ENCODE data around the gene PRSS48. TPM values are rescaled to one million over a fixed set of nuclear protein-coding genes. Genes with fewer than 3 reads are reported as not detected.

Gene PRSS48
- total RNA-seq, 1 experiment from 2014 or later: not detected

- H3K79me2 ChIP-seq (ENCODE audit: insufficient read depth, low read length): peaks cover 50% of the 10 kb centered on the region
- no TSS peak for BruUV-seq (replicated peaks)
- H2AFZ ChIP-seq (ENCODE audit: low read depth, low read length, poor library complexity, severe bottlenecking): no peak overlapping the region
- H3K9ac ChIP-seq (ENCODE audit: low read length): no peak overlapping the region
- ChIA-PET RAD21 (ENCODE audit: low non-redundant PET in 1 of 2, low total read pairs in 2 of 2, uncharacterized antibody in 2 of 2, unreplicated experiment in 2 of 2) (no interaction called here), CTCF (no interaction called here), POLR2A (no interaction called here)
- peaks cover 6 to 16% of the 10 kb centered on the region in 2 experiments; a peak in 3 of 4 replicates for H3K4me1 ChIP-seq (ENCODE audit: control insufficient read depth in 1 of 2, insufficient read depth in 2 of 2, low read length in 2 of 2)
- ATAC-seq (no peak), DNase-seq (ENCODE audit: low read depth, low spot score) (no peak)
- H3K36me3 ChIP-seq (ENCODE audit: control insufficient read depth in 1 of 2, insufficient read depth in 2 of 2, low read length in 2 of 2): no peaks in the 10 kb centered on the region
- no peaks in the 10 kb centered on the region for H3K27me3 ChIP-seq (ENCODE audit: insufficient read depth, low read length)
- H3K9me3 ChIP-seq (ENCODE audit: control insufficient read depth in 1 of 2, insufficient read depth in 1 of 2, low read depth in 1 of 2, low read length in 2 of 2): no peaks in the 10 kb centered on the region
- H4K20me1 ChIP-seq (ENCODE audit: insufficient read depth): no peaks in the 10 kb centered on the region
- no peak overlapping the region for H3K27ac ChIP-seq (ENCODE audit: low read depth, low read length)
- no peak for TF ChIP-seq EZH2phosphoT487 (IDR thresholded peaks at IDR 0.05; ENCODE audit: borderline replicate concordance)
- no peak for TF ChIP-seq ATF3 (IDR thresholded peaks at IDR 0.05)
- TF ChIP-seq SRF (IDR thresholded peaks at IDR 0.05; ENCODE audit: low read depth): no peak
- no peak for TF ChIP-seq FOSL1 (IDR thresholded peaks at IDR 0.05; ENCODE audit: low read depth)
- no peak for TF ChIP-seq CTCF (IDR thresholded peaks at IDR 0.05 in 2 of 3, conservative IDR thresholded peaks at IDR 0.05 in 1 of 3; ENCODE audit: borderline replicate concordance in 1 of 3, insufficient read depth in 1 of 3, low read depth in 2 of 3, low read length in 2 of 3)
- intact Hi-C loops (cut with micrococcal nuclease): no loop called here
- H3K4me2 ChIP-seq (ENCODE audit: low read length): no peak overlapping the region
- no peak overlapping the region for H3K4me3 ChIP-seq (replicated peaks in 1 of 2; ENCODE audit: low read depth in 1 of 2, low read length in 2 of 2)
- H3K9me2 ChIP-seq (ENCODE audit: insufficient read depth): no peaks in the 10 kb centered on the region
Observed at GRCh38 chr4:151292038-151292437, 15.1 kb downstream of the PRSS48 start.

- ATAC-seq (no peak), DNase-seq (ENCODE audit: low read depth, low spot score) (no peak)
- H4K20me1 ChIP-seq (ENCODE audit: insufficient read depth): no peaks in the 10 kb centered on the region
- no peak overlapping the region for H3K4me3 ChIP-seq (replicated peaks in 1 of 2; ENCODE audit: low read depth in 1 of 2, low read length in 2 of 2)
- intact Hi-C loops (cut with micrococcal nuclease): no loop called here
- POLR2A ChIA-PET: no interaction called here
- no peak for TF ChIP-seq ATF3 (IDR thresholded peaks at IDR 0.05)
- no peak for TF ChIP-seq YY1 (IDR thresholded peaks at IDR 0.05; ENCODE audit: extremely low read depth, insufficient replicate concordance, low read depth, low read length)
- no peak for TF ChIP-seq JUND (IDR thresholded peaks at IDR 0.05)
- no peak for TF ChIP-seq CEBPB (IDR thresholded peaks at IDR 0.05; ENCODE audit: low read depth)
- no peak for TF ChIP-seq CTCF (IDR thresholded peaks at IDR 0.05 in 2 of 3, conservative IDR thresholded peaks at IDR 0.05 in 1 of 3; ENCODE audit: borderline replicate concordance in 1 of 3, insufficient read depth in 1 of 3, low read depth in 2 of 3, low read length in 2 of 3)
- no peak overlapping the region for H3K4me2 ChIP-seq (ENCODE audit: low read length)
- CTCF ChIA-PET: no interaction called here
- no peaks in the 10 kb centered on the region for H3K27me3 ChIP-seq (ENCODE audit: insufficient read depth, low read length)
- no peaks in the 10 kb centered on the region for H3K36me3 ChIP-seq (ENCODE audit: control insufficient read depth in 1 of 2, insufficient read depth in 2 of 2, low read length in 2 of 2)
- no peaks in the 10 kb centered on the region for H3K9me3 ChIP-seq (ENCODE audit: control insufficient read depth in 1 of 2, insufficient read depth in 1 of 2, low read depth in 1 of 2, low read length in 2 of 2)
- RAD21 ChIA-PET (ENCODE audit: low non-redundant PET in 1 of 2, low total read pairs in 2 of 2, uncharacterized antibody in 2 of 2, unreplicated experiment in 2 of 2): no interaction called here
- no peaks in the 10 kb centered on the region for H3K9me2 ChIP-seq (ENCODE audit: insufficient read depth)
- no peak overlapping the region for H3K9ac ChIP-seq (ENCODE audit: low read length)
- no peak overlapping the region for H2AFZ ChIP-seq (ENCODE audit: low read depth, low read length, poor library complexity, severe bottlenecking)
- no TSS peak for BruUV-seq (replicated peaks)
- H3K27ac ChIP-seq (ENCODE audit: low read depth, low read length): no peak overlapping the region
- H3K4me1 ChIP-seq (ENCODE audit: control insufficient read depth in 1 of 2, insufficient read depth in 2 of 2, low read length in 2 of 2): peaks cover 6 to 13% of the 10 kb centered on the region in 2 experiments; a peak in 3 of 4 replicates
- H3K79me2 ChIP-seq (ENCODE audit: insufficient read depth, low read length): peaks cover 43% of the 10 kb centered on the region
Observed at GRCh38 chr4:151294833-151295496, 18.0 kb downstream of the PRSS48 start.
